GM18498 (cell line): Measurements from ENCODE around the gene DCLK1.

Experiments
- ATAC-seq: cut with Tn5 transposase; IDR thresholded peaks from one replicate; pipeline ENCODE4 v1.9.1; 2021; ENCODE audit warnings: mild to moderate bottlenecking, moderate library complexity; ENCODE audit not compliant: unreplicated experiment

DCLK1 gene

GRCh38 chr13:35838356-35838755 lies 292.8 kb downstream of the DCLK1 start:
- no peak for ATAC-seq

GRCh38 chr13:35836446-35836845 lies 294.7 kb downstream of the DCLK1 start:
- no peak for ATAC-seq

- no peak for ATAC-seq
Observed at GRCh38 chr13:35835989-35836388, 295.2 kb downstream of the DCLK1 start.

DNA sequence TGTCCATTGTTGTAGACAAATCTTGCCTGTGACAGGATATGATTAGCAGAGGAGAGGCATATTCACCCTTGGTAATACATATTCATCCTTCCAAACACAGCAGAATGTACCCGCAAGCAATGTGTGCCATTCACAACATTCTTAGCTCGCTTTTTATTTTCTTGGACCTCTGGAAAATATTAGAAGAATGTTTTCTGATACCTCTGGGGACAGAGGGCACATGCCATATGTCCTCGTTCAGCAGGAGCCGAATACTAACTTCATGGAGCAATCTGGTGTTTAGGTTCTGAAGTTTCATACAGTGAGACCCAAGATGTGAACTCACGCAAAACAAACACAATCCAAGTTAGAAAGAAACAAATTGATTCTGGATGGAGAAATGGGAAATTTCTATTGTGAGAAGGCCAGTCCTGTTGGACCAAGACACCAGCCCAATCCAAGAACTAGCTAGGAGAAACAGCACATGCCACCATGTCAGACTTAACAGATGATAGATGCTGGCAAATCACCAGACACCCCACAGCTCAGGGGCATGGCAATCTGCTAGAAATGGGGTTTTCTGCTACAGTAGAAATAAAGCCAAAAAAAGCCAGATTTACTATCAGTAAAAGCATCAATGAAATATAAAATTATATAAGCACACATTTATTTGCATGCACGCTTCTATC lies 297.4 kb downstream of the DCLK1 start:
- no peak for ATAC-seq

DNA sequence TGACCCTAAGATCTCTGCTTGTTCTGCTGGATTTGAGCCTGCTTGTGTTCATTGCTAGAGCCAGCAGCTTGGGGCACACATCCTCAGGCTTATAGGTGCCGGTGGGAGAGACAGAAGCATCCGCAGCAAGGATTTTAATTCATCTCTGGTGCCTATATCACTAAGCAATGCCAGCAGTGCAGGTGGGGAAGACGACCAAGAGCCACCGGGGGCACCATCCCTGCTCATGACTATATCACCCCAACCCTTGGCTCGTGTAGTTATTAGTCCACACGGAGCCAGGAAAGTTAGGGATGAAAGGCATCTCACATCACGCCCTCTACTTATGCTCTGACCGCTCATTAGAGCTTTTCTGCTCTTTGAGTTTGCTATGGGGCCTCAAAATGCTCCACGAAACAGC lies 298.2 kb downstream of the DCLK1 start:
- ATAC-seq: no peak

DNA sequence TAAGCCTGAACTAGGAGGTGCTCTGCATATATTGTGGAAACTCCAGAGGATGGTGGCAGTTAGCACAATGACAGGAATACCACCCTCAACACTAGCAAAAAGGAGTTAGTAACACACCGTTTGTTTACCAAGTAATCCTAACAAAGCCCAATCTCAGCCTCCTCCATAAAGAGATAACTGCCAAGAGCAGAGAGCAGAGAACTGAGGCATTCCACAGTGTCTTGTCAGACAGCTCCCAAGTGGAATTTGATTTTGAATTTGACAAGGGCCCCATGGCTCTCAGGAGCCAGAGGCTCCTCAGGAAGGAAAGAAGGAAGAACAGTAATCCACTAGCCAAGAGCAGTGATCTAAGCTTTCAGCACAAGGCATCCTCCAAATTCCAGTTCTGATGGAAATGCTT lies 298.6 kb downstream of the DCLK1 start:
- ATAC-seq: no peak

DNA sequence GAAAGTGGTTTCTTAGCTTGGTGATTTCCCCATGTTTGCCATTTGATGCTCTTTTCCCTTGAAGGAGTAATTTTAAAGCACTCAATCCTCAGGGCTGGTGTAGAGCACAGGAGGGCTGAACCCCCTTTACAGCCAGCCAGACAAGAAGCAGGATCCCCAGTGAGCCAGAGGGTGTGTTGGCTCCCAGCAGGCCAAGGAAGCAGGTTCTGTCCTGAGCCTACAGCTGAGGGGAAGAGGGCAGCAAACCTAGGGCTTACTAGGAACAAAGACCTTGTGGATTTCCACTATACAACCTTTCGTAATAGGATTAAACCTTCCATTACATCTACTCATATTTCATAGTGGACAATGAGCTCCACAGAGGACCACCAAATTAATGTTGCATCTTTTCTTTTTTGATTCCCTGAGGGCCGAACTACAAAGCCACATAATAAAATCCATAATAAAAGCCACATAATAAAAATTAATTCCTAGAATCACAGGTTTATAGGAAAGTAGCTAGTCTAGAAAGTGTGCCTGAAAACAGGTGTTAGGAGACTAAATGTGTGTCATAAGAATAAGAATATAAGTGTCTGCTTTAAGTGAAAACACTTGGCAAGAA lies 300.2 kb downstream of the DCLK1 start:
- no peak for ATAC-seq

DNA sequence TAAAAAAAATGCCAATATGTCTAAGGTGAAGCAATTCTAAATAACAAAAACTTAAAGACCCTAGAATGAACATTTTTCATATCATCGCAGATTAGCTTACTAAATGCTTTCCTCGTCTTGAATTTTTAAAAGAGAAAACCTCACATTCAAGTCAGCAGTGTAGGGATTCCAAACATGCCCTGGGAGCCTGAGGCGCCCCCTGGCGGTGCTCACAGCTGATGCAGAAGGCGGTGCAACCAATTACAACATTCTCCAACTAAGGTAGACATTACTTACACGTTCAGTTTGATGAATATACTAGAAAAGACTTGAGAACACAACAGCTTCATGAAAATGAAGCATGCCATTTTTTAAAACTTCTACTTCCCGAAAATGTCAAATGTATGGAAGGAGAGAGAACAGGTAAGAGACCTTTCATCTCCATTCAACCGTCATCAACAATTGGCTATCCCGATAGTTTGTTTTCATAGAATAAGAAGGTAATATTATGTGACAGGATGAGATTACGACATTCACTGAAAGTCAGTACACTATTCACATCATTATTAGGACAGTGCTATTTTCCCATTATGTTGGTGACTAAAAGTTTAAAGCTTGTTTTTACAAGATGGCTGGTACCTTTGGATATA lies 304.4 kb downstream of the DCLK1 start:
- no peak for ATAC-seq

DNA sequence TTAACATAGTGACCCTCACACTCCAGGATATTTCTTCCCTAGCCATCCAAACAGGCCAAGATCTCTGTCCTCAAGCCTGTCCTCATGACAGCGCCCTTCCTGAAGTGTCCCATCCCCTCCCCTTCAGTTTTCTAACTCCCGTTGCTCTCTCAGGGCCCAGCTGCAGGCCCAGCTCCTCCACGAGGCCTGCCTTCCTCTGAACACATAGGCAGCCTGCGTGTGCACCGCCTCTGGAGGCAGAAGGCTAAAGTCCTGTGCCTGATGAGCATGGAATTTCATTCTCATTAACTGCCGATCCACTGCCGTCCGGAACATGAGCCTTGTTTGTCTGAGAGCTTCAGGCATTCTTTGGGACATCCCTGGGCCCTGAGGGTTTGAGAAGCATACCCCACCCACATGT lies 306.4 kb downstream of the DCLK1 start:
- no peak for ATAC-seq

DNA sequence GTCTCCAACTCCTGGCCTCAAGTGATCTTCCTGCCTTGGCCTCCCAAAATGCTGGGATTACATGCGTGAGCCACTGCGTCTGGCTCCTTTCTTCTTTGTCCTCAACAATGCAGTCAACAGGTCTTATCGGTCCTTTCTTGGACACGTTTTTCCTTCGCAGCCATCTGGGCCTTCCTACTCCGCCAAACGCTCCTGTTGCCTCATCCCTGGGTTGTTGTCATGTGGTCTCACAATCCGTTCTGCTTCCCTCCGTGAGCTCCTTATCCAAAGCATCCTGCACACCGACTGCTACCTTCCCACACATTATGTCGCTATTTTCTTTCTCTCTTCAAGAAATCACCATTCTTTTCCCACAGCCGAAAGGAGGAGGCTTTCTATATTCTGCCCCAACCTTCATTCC lies 306.8 kb downstream of the DCLK1 start:
- ATAC-seq: no peak

GRCh38 chr13:35822666-35823065 lies 308.5 kb downstream of the DCLK1 start:
- no peak for ATAC-seq

GRCh38 chr13:35818633-35819067 lies 312.5 kb downstream of the DCLK1 start:
- peak; percentile 61 for ATAC-seq

GRCh38 chr13:35817642-35818607 lies 313.3 kb downstream of the DCLK1 start:
- no peak for ATAC-seq

- no peak for ATAC-seq
Observed at GRCh38 chr13:35814605-35815011, 316.6 kb downstream of the DCLK1 start.

GRCh38 chr13:35812736-35813135 lies 318.4 kb downstream of the DCLK1 start:
- no peak for ATAC-seq

DNA sequence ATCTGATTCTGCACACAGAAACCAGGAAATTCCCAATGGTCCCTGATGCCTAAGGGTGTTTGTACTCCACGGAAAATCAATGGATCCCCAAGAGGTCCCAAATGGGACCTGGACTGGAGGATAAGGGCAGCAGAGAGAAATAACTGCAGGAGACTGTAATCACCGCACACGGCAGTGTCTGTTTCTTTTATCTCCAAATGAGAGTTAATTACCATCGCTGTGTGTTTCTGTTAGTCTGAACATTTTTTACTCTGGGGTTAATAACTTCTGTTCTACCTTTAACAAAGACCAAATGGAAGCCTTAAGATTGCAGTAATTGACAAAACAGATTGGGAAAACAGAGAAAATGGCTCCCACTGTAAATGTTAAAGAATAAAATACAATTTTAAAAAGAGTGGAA lies 320.9 kb downstream of the DCLK1 start:
- ATAC-seq: no peak

- no peak for ATAC-seq
Observed at GRCh38 chr13:35808846-35809245, 322.3 kb downstream of the DCLK1 start.

DNA sequence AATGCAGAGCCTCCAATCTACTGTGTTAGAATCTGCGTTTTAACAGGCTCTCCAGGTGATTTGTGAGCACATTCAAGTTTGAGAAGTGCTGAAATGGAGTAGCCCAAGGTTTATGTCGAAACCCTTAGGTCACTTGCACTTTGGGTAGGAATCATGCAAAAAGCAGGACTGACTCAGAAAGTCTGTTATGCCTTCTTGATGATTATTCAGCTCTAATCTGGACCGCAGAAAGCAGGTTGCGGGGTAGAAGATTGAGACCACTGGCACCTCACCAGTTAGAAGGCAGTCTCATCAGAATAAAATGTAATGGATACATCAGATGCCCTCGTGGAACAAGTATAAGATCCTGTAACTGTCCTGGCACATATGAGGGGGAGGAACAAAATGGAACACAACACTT lies 326.3 kb downstream of the DCLK1 start:
- no peak for ATAC-seq

- no peak for ATAC-seq
Observed at GRCh38 chr13:35797991-35798390, 333.2 kb downstream of the DCLK1 start.

DNA sequence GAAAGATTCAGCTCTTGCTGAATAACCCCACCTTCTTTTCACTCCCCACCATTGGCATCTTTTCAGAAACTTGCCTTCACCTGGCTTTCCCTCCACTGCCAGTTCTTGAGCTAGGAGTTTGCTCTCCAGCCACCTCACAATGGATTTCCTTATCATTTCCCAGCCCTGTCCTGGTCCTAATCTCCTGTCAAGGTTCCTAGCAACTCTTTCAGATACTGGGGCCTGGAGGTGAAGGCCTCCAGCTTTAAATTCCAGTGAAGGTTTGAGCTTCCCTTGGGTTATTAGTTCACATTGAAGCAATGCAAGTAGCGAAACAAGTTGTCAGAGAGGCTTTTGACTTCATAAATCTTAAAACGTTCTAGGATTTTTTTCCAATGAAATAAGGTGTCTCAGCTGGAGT lies 333.9 kb downstream of the DCLK1 start:
- no peak for ATAC-seq

DNA sequence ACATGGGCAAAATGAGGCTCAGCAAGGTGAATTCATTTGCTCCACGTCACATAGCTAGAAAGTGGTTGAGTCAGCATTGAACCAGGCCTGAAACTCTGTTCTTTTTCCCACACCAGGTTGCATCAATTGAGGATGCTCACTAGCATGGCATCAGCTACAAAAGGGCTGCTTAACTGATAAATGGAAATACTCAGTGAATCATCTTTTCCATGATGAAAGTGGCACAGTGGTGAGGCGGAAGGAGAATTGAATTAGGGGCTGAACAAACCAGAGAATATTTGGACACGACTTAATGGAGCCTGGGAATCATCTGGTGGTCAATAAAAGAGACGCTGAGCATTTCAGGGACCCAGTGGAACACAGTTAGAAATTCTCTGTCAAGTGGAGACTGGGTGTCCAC lies 334.6 kb downstream of the DCLK1 start:
- no peak for ATAC-seq
